Effector CD4-positive, alpha-beta T cell (primary cell): Measurements from ENCODE around the gene CLEC16A.
"Not testable (repeated sequence)": the region's sequence is repeated elsewhere in the genome, so short reads cannot be mapped to it uniquely, and the experiment has no call there.

Experiments used
- DNase-seq: peaks from one replicate; pipeline ENCODE4 v3.0.0-alpha.2; 2020

CLEC16A gene

GRCh38 chr16:10939649-10940234 lies 4.6 kb upstream of the CLEC16A start:
- DNase-seq = no peak

- no peak for DNase-seq
These were observed 3.8 kb upstream of the CLEC16A start for GRCh38 chr16:10940501-10941079.

GRCh38 chr16:10941127-10941933 lies 3.0 kb upstream of the CLEC16A start:
- DNase-seq = no peak

DNA sequence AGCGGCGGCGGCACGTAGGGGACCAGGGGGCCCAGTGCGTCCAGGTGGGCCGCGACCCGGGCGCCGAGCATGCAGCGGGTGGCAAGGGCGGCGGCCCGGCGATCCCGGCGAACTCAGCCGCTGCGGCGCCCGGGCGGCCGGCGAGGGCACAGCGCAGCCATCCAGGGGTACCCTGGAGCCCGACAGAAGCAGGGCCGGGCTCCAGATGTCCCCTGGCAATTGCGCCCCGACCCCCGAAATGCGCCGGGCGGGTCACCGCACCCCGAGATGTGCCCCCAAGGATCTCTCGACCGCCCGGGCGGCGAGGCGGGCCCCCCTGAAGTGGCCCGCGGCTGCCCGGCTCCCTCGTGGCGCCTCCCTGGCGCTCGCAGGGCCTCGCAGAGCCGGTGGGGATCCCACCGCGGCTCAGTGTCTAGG lies 2.4 kb upstream of the CLEC16A start:
- DNase-seq = not testable (repeated sequence)

GRCh38 chr16:10942352-10943063 lies 1.9 kb upstream of the CLEC16A start, which contains the start of gene DEXI:
DEXI (minus strand) TSS chr16:10942468; CDS start chr16:10942005, 463 bp downstream.
- peak; percentile 93 for DNase-seq

- DNase-seq = no peak
These were observed 1.4 kb upstream of the CLEC16A start for GRCh38 chr16:10943064-10943353.

DNA sequence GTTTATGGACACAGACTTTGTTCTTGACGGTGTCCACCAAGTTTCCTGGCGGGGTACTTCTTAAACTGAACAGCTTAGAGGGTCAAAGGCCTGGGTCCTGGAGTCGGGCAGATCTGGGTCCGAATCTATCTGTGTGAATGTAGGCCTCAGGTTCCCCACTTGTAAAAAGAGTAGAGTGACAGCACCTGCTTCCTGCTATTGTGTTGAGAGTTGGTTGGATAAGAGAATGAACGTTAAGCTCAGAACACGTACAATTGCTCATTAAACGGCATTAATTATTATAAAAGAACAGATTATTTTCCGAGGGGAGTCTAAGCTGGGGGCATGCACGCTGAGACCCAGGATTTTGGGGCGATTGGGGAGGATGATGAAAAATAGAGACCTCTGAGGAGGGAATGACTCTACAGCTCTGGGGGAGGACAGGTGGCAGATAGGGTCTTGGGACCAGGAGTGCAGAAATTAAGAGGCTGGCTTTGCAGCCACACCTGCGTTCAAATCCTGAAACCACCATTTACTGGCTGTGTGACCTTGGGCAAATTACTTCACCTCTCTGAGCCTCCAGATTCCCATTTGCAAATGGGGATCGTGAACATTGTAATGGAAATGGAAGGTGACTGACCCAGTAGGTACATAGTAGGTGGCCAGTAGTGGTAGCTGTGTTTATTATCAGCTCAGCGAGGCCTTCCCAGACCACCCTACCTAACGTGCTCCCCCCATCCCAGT lies 862 bp downstream of the CLEC16A start:
- no peak for DNase-seq

DNA sequence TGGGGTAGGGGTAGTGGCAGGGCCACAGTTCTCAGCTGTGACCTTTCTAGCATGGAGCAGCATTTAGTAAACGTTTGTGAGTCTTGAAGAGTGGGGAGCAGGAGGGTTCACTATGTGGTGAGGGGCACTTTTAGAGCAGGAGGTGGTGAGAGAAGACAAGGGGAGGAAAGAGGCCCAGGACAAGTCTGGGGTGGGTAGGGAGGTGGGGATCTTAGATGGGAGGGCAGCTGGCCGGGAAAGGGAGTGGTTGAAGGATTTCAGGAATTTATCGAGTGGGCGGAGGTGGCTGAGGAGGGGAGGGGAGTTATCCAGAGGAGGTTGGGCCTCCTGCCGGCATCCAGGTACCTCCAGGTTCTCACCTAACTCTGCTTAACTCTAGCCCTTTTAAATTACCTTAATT lies 1.9 kb downstream of the CLEC16A start:
- DNase-seq = no peak

GRCh38 chr16:10947211-10947787 lies 2.9 kb downstream of the CLEC16A start:
- DNase-seq = no peak

GRCh38 chr16:10949424-10949970 lies 5.1 kb downstream of the CLEC16A start:
- peak; percentile 30 for DNase-seq

DNA sequence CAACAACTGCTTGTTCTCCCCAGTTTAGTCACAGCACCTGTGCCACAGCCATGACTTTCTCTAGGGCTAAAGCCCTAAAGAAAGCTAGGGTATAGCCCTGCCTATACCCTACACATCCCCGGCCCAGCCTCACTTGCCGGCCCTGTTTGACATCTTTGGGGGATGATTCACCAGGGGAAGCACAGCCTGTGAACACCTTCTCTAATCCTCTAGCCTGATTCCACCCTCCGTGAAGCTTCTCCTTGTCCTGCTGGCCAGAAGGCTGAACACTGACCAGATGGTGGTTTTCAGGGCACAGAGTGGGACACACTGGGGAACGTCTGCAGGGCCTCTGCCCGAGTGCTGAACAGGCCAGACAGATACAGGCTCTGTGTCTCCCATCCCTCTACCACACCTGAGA lies 6.0 kb downstream of the CLEC16A start:
- DNase-seq = no peak

GRCh38 chr16:10951026-10951425 lies 6.7 kb downstream of the CLEC16A start:
- DNase-seq = no peak

- DNase-seq = no peak
These were observed 10.5 kb downstream of the CLEC16A start for GRCh38 chr16:10954903-10955302.

GRCh38 chr16:10957771-10958482 lies 13.6 kb downstream of the CLEC16A start:
- DNase-seq = no peak

DNA sequence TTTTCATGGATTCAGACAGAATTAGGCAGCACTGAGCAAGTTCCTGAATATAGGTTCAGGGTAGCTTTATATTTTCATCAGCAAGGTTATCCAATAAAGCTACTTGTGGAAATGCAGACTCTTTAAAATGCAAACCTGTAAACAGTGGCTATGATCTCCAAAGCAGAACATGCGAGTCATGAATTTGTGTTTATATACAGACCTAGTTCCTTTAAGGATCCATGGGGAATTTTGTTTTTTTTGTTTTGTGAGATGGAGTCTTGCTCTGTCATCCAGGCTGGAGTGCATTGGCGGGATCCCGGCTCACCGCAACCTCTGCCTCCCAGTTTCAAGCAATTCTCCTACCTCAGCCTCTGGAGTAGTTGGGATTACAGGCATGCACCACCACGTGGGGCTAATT lies 14.8 kb downstream of the CLEC16A start:
- DNase-seq = no peak

GRCh38 chr16:10961231-10961630 lies 16.9 kb downstream of the CLEC16A start:
- no peak for DNase-seq

GRCh38 chr16:10964039-10964890 lies 19.9 kb downstream of the CLEC16A start:
- peak; percentile 80 for DNase-seq

GRCh38 chr16:10964891-10965326 lies 20.5 kb downstream of the CLEC16A start:
- peak; percentile 54 for DNase-seq

DNA sequence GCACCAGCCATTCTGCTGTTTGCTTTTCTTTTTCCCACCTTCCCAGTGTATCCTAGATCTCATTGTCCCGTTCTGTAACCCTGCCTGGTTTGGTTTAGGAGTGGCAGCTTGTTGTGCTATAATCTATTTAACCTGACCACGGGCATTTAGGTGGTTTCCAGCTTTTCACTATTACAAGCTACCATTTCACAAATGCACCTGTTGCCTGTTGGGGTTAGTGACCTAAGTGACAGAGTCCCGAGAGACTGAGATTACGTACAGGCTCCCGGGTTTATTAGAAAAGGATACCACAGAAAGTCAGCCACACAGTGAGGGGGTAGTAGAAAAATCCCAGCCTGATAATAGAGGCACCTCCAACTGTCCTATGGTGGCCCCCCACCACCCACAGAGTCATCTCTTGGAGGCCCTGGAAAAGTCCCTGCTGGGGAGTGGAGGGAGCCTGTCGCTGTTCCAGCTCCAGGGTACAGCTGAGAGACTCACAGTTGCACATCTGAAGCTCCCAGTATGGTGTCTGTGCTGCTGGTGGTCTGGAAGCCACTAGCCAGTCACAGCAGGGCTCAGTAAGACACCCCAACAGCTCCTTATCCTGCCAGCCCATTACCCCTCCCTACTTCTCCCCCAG lies 21.2 kb downstream of the CLEC16A start:
- DNase-seq = no peak

- DNase-seq = no peak
These were observed 21.8 kb downstream of the CLEC16A start for GRCh38 chr16:10966129-10966528.
